GM19239 (cell line): ENCODE data around the gene CLIC6.

Experiments
- DNase-seq: peaks from one replicate; pipeline ENCODE4 v3.0.0; 2011; ENCODE audit warnings: low spot score; ENCODE audit not compliant: insufficient read length
- FAIRE-seq: peaks from 2 replicates; lab custom pipeline; 2011; peaks lifted over from hg19 to GRCh38; lab: Jason Lieb, UNC

CLIC6 gene

DNA sequence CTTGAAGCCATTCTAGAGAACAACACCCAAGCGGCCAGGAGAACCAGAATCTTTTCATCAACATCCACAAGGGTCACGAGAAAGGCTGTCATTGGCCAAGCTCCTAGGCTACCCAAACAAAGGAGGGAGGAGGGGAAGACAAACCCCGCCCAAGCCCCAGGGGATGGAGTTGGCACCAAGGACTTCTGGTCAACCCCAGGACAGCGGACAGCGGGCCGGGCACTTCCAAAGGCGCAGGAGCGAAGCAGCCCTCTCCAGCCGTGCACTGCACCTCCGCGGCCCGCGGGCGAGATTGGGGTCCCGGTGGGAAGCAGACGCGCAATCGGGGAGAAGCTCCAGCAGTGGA, at the start of gene CLIC6:
Gene CLIC6, plus strand, starts transcription at position 192 of the 346 bp plus-strand sequence. CDS start 395 bp downstream, outside the sequence.
- FAIRE-seq: no peak
- DNase-seq: no peak

DNA sequence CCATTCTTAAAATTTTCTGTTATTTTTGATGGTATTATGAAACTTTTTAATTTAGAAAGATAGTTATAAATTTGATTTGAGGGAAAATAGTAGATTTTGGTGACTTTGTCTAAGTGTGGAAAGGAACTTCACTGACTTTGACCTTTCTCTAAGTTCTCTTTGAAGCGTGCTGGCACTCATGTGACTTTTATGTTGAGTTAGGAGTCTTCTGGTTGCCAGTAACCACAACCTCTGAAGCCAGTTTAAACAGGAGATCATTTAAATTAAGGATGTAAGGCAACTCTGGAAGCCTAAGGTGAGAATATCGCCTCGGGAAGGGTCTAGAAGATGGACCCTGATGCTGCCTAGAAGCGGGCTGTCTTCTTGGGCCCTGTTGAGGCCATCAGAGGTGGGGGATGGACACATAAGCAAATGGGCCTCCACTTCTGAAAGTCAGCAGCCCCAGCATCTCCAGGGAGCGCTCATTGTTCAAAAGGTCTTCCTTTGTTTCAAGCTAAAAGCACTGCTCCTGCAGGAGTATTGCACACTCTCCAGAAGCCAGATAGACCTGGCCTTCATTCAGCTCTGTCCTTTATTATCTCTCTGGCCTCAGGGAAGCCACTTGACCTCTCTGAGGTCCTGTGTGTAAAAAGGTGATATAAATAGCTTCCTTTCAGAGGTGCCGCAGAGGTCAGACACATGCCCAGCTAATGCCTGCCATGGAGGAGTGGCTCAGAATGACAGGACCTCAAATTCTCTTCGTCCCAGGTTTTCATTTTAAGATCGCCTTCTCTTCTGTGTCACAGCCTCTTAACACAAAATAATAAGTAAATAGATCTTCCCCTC, 48.7 kb upstream of the CLIC6 start:
- no peak for FAIRE-seq

DNA sequence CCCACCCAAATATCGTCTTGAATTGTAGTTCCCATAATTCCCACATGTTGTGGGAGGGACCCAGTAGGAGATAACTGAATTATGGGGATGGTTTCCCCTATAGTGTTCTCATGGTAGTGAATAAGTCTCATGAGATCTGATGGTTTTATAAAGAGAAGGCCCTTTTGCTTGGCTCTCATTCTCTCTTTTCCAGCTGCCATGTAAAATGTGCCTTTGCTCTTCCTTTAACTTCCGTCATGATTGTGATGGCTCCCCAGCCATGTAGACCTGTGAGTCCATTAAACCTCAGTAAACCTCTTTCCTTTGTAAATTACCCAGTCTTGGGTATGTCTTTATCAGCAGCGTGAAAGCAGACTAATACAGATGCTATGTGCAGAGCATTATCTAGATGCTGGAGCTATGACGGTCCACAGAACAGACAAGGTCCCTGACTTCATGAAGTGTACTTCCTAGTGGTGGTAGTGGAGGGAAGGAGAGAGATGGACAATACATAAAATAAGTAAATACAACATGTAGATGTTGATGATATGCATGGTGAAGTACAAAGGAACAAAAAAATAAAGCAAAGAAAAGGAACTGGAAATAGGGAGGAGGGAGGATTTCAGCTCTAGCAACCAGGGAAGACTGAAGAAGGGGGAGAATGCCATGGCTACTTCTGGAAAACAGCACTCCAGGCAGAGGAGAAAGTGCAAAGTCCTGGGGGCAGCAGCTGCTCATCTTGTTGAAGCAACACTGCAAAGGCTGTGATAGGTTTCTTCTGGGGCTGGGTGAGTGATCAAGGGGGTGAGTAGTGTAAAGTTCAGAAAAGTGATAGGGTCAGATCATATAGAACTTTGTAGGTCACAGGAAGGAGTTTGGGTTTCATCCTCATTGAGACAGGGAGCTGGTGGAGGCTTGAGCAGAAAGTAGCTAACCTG, 47.1 kb upstream of the CLIC6 start:
- DNase-seq (no peak), FAIRE-seq (no peak)

More for the DNA sequence above, 48.7 kb upstream of the CLIC6 start:
- DNase-seq: no peak

DNA sequence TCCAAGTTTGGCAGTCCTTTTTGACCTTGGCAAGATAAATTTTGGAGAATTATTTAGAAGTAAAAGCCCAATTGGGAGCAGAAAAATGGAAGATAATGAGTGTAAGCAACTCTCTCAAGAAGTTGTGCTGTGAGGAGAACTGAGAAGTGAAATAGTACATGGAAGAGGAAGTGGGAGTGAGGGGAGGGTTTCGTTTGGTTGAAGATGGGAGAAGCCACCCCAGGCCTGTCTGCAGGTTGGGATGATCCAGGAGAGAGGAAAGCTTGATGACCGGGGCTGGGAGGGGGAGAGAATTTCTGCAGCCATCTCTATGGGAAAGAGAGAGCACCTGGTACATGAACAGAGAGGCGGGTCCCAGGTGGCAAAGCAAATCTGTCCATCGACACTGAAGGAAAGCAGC, 45.3 kb upstream of the CLIC6 start:
- DNase-seq: no peak
- no peak for FAIRE-seq

DNA sequence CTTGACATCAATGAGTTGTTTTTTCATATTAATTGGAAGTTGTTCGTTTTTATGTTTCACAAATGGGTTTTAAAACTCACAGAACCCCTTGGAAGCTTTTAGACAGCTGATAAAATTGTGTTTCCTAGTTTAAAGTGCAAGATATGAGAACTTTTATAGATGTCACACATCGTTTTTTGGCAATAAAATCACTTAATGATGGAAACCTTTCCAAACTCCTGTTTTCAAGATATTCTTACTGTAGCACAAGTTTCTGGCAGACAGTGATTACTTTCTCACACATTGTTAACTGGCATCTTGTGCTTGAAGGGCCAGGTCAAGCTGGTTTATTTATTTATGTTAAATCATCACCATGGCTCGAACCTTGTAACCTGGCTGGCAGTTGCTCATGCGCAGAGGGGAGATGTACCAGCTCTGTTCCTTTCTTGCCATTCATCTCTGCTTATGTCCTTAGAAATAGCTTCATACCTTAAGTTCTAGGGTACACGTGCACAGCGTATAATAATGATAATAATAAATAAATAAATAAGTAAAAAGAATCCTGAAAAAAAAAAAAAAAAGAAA, 43.7 kb upstream of the CLIC6 start:
- FAIRE-seq (no peak), DNase-seq (no peak)

DNA sequence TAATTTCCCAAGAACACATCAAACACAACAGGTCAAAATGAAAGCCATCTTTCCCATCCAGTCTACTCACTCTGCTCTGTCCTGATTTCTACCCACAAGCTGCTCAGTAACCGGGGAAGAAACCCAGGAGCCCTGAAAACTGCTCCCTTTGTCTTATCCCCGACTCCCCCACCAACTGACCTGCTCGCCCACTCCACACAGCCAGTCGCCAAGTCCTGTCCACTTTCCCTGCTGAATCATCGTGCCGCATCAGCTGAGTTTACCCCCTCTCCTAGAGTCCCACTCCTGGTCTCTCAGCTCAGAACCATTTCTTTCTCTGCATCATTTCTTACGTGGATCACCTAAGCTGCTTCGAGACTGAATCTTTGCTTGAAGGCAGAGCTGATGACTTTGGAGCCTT, 42.7 kb upstream of the CLIC6 start:
- no peak for DNase-seq
- FAIRE-seq: no peak

DNA sequence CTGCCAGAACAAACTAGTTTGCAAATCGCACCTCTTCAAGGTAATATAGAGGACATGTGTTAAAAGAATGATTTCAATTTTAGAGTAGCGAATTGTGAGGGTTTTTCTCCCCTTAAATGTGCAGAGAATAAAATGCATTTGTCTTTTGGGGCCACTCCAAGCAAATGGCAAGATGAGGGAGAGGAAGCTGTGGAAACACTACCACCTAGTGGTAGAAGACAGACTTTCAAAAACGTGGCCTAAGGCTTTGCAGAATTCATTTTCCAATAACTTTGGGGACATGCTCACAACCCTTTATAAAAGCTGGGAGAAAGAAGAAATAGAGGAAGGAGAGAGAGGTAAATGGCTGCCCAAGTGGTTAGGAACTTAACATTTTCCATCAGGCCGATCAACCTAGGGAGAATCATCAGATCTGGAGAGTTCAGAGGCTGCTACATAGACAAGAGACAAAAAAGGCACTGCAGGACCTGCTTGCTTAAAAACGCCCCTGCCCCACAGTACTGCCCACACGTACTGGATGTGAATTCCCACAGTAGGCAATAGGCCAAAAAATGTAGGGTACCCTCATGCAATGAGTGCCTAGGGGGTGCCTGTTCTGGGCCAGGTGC, 38.2 kb upstream of the CLIC6 start:
- FAIRE-seq (peak; percentile 94), DNase-seq (peak; percentile 52)

DNA sequence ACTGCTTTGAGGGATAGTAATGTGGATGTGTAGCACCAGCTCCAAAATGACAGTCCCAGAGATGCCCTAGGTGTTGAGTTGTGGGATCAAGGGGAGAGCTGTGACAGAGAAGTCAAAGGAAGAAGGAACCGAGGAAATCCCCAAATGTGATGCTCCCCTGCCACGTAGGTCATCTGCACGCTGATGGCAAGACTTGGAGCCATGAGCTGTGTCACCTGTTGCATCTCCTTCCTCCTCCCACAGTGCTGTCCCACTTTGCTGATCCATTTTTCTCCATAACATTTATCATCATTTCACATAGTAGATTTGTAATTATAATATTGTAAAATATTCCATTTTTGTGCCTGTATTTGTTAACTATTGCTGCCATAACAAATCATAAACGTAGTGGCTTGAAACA, 36.3 kb upstream of the CLIC6 start:
- DNase-seq (no peak), FAIRE-seq (no peak)

DNA sequence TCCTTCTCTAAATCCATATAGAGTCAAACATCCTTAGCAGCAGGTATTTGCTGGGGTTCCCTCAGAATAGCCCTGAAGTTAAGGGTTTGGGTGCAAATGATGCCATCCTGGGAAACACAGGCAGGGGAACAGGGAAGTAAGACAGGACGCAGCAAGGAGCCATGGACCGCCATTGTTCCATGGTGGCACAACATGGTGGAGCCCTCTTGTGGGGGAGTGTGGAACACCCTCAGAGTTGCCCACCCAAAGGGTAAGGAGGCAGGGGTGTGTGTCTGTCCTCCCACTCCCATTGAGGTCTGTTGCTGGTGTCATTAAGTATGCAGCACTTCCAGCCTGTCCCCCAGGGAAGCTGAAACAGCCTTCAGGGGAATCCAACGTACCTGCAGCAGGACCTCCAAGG, 33.5 kb upstream of the CLIC6 start:
- DNase-seq: no peak
- FAIRE-seq: no peak

DNA sequence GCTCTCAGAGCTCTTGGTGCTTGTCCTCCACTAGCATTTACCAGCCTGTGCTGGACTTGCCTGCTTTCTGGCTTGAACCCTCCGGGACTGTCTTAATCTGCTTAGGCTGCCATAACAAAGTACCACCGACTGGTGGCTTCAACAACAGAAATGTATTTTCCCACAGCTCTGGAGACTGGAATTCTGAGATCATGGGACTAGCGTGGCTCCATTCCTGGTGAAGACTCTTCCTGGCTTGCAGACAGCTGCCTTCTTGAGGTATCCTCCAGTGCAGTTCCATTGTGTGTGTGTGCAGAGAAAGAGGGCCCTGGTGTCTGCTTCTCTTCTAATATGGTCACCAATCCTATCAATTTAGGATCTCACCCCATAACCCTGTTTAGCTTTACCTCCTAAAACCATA, 31.8 kb upstream of the CLIC6 start:
- FAIRE-seq (no peak), DNase-seq (no peak)

DNA sequence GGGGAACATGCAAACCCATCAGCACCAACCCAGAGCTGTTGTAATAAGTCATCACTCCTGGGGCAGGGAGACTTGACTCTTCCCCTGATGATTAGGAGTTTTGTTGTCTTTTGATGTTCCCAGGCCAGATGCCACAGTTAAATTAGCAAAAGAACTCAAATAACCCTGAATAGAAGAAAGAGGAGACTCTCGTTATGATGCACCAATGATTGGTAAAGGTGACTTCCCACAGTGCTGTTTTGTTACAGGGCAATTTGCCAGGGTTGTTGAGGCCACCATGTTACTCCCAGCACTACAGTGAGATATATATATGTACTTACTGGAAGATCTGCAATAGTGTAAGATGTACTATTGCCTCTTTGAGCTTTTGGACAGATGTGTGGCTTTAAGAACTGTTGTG, 29.5 kb upstream of the CLIC6 start:
- DNase-seq (no peak), FAIRE-seq (no peak)

DNA sequence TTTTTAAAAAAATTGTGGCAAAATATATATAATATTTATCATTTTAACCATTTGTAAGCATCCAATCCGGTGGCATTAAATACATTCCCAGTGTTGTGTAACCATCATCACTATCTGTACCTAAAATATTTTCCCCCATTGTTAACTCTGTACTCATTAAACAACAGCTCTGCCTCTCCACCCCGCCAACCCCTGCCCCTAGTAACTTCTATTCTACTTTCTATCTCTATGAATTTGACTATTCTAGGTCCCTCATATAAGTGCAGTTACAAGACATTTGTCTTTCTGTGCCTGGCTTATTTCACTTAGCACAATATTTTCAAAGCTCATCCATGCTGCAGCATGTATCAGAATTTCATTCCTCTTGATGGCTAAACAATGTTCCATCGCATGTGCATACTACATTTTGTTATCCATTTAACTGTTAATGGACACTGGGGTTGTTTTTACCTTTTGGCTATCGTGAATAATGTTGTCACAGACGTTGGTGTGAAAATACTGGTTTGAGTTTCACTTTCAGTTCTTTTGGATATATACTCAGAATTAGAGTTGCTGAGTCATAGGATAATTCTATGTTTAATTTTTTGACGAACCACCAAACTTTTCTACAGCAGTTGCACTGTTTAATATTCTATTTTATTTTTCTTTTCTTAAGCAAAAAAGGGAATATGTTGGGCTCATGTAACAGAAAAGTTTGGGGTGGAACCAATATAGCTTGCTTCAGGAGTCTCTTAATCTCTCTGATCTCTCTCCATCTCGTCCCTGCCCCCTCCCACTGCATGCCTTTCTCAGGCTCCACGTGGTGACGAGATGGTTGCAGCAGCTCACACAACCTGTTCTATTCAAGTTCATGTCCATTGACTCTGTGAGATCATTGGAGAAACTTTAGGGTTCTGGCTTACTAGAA, 28.7 kb upstream of the CLIC6 start:
- FAIRE-seq: peak; percentile 93
- peak; percentile 28 for DNase-seq

DNA sequence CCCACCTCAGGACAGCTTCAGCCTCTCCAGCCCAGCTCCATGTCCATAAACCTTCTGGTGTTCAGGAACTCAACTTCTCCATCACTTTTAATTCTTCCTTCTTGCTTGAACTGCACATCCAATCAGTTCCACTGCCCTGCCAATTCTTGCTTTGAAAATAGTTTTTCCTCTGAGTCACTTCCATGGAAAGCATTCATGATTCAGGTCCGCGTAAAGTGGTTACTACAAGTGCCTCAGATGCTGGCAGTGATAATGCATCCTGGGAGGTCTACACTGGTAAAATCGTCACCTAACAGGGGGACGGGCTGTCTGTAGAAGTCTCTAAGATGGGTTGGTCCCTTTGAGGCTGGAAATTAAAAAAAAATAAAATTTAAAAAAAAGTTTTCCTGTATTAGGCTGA, 27.9 kb upstream of the CLIC6 start:
- DNase-seq: no peak
- FAIRE-seq: no peak

DNA sequence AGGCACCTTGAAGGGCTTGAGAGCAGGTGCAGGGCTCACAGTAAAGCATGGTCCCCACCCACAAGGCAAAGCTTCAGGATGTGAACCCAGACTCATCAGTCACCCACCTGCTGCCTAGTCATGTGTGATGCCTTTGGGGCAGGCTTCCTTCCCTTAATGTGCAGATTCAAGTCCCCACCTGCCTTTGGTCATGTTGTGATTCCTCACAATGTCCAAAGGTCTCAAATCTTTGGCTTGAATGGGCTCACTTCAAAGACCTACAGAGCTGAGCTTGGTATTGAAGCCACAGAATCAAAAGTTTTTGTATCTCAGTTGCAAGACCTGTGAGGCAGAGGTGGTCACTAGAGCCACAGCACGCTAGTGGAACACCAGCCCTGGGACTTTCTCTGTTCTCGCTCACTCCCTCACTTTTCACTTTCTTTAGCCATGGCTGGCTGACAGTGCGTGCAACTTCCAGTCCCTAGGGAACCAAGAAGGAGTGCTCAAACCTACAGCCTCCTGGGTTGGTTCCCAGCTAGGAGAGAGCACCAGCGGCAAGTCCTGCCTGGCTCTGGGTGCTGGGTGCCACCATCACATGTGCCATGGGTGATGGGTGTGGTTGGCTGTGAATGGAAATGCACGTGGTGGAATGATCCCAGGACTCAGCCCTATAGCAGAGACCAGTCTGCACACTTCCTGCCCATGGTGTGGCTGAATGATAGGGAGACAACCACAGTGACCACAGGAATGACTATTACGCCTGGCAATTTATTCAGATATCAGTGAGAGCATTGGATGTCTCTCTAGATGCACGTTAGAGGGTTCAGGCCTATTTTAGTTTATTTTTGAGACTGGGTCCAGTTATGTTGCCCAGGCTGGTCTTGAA, 26.4 kb upstream of the CLIC6 start:
- peak; percentile 89 for FAIRE-seq
- DNase-seq: peak; percentile 25

DNA sequence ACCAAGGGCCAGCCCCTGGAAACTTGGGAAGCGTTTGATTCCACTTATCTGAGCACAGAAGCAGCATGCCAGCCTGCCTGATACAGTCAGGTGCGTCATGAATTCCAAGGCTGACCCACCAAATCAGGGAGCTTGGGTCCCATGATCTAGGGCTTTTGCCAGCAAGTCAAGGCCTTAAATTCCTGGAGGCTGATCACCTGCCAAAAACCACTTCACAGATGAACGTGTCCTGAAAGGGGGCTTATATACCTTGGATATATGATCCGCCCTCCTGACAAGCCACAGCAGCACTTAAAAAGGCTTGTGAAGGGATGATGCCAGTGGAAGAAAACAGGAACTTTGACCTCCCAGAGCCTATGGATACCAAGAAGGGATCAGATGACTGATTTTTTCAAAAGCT, 24.0 kb upstream of the CLIC6 start:
- FAIRE-seq: no peak
- no peak for DNase-seq

DNA sequence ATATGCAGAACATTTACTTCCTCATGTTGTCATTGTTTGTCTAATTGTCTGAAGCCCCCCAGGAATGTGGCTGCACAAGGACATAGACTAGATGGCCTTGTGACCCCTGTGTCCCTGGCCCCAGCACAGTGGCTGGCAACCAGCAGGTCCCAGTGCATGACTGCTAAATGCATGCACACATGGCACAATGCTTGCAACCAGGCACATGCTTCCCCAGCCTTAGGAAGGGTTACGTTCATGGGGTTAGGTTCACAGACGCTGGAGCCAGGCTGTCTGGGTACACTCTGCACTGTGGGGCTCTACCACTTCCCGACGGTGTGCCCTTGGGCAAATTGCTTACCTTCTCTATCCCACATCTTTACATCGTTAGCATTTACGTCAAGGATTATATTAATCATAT, 21.2 kb upstream of the CLIC6 start:
- FAIRE-seq (no peak), DNase-seq (no peak)

DNA sequence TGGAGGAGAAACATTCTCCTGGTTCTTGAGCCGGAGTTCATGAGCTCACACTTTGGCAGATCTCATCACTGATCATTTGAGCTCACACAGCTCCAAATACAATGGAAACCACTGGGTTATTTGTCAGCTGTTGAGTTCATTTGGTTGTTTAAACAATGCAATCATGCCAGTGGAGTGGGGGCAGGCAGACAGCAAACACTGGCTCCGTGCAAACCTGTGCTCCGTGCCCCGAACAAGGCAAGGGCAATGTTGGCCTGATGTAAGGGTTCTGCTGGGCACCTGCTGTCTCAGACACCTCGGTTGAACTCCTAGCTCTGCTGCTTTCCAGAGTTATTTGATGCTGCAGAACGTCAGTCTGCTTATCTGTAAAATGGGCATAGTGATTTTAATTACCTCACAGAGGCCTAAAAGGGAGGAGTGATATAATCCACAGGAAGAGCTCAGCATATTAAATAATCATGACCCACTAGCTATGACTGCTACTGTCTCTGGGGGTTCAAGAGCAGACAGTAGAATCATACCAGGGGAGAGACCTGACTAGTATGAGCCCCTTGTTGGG, 20.0 kb upstream of the CLIC6 start:
- no peak for FAIRE-seq
- DNase-seq: no peak

DNA sequence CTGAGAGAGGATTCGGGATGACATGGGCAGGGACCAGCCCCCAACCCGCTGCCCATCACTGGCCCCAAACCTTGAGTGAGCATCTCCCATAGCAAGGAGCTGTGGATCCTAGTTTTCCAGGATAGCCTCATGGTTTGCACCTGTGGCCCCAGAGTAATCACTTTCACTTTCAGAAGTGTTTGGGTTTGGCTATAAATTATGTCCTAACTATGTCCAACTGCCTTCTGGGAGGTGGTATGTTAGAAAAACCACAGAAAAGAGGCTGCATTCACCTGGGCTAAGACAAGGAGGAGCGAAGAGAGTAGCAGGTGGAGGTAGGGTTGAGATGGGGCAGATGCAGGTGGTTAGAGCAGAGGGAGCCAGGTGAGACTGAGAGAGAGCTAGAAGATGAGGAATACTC, 19.4 kb upstream of the CLIC6 start:
- FAIRE-seq: no peak
- DNase-seq: no peak
